ENCODE results near the gene ADGRB2. TPM values are rescaled to one million over a fixed set of nuclear protein-coding genes. Genes with fewer than 3 reads are reported as not detected.

The ADGRB2 gene
- total RNA-seq, 4 donors from 2014 or later = 1.4 to 6.0 (median 2.5) TPM

DNA sequence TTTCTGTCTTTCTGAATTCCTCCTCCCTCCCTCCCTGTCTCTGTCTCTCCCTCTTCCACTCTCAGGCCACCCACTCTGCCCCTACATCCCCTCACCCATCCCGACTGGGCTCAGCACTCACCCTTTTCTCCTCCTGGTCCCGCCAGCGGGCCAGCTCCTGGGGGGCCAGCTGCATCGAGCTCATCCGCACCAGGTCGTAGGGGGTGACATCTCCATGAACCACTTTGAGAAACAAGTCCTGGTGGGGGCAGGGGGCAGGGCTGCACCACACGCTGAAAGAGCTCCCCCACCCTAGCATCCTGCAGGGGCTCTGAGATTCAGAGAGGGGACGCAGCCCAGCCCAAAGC is 33.9 kb upstream of the ADGRB2 start:
- Histone ChIP-seq H3K9me3 (no peaks in the 10 kb centered on the region), H3K27ac (no peak overlapping the region), H3K36me3 (no peaks in the 10 kb centered on the region), H3K4me1 (peaks cover 7% of the 10 kb centered on the region), H3K27me3 (peaks cover 11% of the 10 kb centered on the region), H3K4me3 (no peak overlapping the region)
- 68% methylated on average over 7 of the region's 8 CpGs for WGBS
- DNase-seq (ENCODE audit: low spot score in 2 of 2) = peak in 1 of 2 donors; percentile 68
- TF ChIP-seq EP300 (IDR thresholded peaks at IDR 0.05) (no peak), POLR2AphosphoS5 (IDR thresholded peaks at IDR 0.05) (no peak), CTCF (IDR thresholded peaks at IDR 0.05) (no peak), POLR2A (IDR thresholded peaks at IDR 0.05) (no peak)

DNA sequence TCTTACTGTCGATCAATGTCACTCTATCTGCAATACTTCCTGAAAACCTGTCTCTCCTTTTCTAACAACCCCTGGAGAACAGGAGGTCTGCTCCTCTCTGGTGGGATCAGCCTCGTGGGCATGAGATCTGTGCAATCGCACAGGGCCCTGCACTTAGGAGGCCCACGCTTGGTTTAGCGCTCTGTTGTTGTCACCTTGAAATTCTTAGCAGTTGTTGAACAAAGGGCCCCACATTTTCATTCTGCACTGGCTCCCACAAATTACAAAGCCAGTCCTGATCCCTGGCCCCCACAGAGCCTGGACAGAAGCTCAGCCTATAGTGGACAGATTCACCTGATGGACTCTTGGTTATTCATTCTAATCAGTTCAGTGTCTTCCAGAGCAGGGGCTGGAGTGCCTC is 33.1 kb upstream of the ADGRB2 start:
- no peaks in the 10 kb centered on the region for H3K36me3 ChIP-seq
- H3K4me3 ChIP-seq = no peak overlapping the region
- peaks cover 7% of the 10 kb centered on the region for H3K4me1 ChIP-seq
- WGBS = 89% methylated on average over 5 of the region's 5 CpGs
- H3K27me3 ChIP-seq = peaks cover 11% of the 10 kb centered on the region
- DNase-seq (ENCODE audit: low spot score in 2 of 2) = peak; percentile 13 to 20
- H3K9me3 ChIP-seq = no peaks in the 10 kb centered on the region
- TF ChIP-seq CTCF (IDR thresholded peaks at IDR 0.05) = no peak
- no peak for TF ChIP-seq POLR2AphosphoS5 (IDR thresholded peaks at IDR 0.05)
- TF ChIP-seq POLR2A (IDR thresholded peaks at IDR 0.05) = no peak
- no peak for TF ChIP-seq EP300 (IDR thresholded peaks at IDR 0.05)
- H3K27ac ChIP-seq = no peak overlapping the region

DNA sequence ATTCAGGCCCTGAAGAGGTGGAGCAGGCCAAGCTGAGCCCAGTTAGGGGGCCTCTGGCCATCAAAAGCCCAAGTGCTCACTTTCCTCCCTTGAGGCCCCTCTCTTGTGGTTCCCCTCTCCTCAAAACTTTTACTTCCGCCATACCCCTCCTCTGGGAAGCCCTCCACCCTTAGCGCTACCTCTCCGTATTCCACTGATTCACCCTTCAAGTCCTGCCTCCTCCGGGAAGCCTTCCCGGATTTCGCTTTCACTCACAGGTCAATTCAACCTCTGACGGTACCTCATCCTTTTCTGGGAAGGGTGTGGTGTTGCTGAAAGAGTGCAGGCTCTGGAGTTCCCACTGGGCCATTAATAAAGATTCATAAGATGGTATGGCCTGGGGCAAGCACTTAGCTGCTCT is 32.6 kb upstream of the ADGRB2 start:
- Histone ChIP-seq H3K27ac (no peak overlapping the region), H3K9me3 (no peaks in the 10 kb centered on the region), H3K4me3 (no peak overlapping the region), H3K27me3 (peaks cover 11% of the 10 kb centered on the region), H3K36me3 (no peaks in the 10 kb centered on the region), H3K4me1 (peaks cover 7% of the 10 kb centered on the region)
- DNase-seq (ENCODE audit: low spot score in 2 of 2) = peak; percentile 20 to 42
- 91% methylated on average over 7 of the region's 7 CpGs for WGBS
- TF ChIP-seq EP300 (IDR thresholded peaks at IDR 0.05) (no peak), CTCF (IDR thresholded peaks at IDR 0.05) (no peak), POLR2AphosphoS5 (IDR thresholded peaks at IDR 0.05) (no peak), POLR2A (IDR thresholded peaks at IDR 0.05) (no peak)

GRCh38 chr1:31795801-31796621 is 31.9 kb upstream of the ADGRB2 start:
- 68% methylated on average over 12 of the region's 13 CpGs for WGBS
- peak; percentile 40 to 48 for DNase-seq (ENCODE audit: low spot score in 2 of 2)
- Histone ChIP-seq H3K4me3 (no peak overlapping the region), H3K27me3 (peaks cover 11% of the 10 kb centered on the region), H3K9me3 (no peaks in the 10 kb centered on the region), H3K27ac (no peak overlapping the region), H3K4me1 (peaks cover 7% of the 10 kb centered on the region), H3K36me3 (no peaks in the 10 kb centered on the region)
- TF ChIP-seq POLR2AphosphoS5 (IDR thresholded peaks at IDR 0.05) = no peak
- TF ChIP-seq POLR2A (IDR thresholded peaks at IDR 0.05) = no peak
- TF ChIP-seq EP300 (IDR thresholded peaks at IDR 0.05) = no peak
- no peak for TF ChIP-seq CTCF (IDR thresholded peaks at IDR 0.05)

DNA sequence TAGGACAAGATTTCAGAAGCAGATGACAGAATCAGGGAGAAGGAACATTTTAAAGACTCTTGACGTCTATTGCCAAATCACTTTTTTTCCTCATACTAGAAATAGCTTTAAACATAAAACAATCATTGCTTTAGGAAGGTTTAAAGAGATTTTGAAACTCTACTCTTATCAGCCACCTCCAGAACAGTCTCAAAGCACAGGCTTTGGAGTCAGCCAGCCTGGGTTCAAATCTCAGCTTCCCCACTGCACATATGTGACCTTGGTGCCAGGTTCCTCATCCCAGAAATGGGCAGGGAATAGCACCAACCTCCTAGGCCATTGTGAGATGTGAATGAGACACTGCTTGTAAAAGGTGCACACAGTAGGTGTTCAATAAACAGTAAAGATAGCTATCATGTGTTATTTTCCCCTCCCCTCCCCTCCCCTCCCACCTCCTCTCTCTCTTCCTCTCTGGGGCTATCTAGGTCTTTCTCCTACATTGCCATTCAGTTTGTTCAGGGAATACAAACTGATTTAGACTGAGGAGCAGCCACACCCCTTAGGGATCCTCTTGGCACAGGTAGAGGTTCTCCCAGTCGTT is 31.0 kb upstream of the ADGRB2 start:
- H3K4me1 ChIP-seq = peaks cover 7% of the 10 kb centered on the region
- no peak overlapping the region for H3K4me3 ChIP-seq
- WGBS = 56% methylated on average over 2 of the region's 2 CpGs
- H3K27me3 ChIP-seq = peaks cover 11% of the 10 kb centered on the region
- no peaks in the 10 kb centered on the region for H3K9me3 ChIP-seq
- no peak for TF ChIP-seq POLR2AphosphoS5 (IDR thresholded peaks at IDR 0.05)
- no peak for TF ChIP-seq POLR2A (IDR thresholded peaks at IDR 0.05)
- TF ChIP-seq EP300 (IDR thresholded peaks at IDR 0.05) = no peak
- no peak for TF ChIP-seq CTCF (IDR thresholded peaks at IDR 0.05)
- H3K27ac ChIP-seq = no peak overlapping the region
- peak in 1 of 2 donors; percentile 11 for DNase-seq (ENCODE audit: low spot score in 2 of 2)
- H3K36me3 ChIP-seq = no peaks in the 10 kb centered on the region

Measured in suprapubic skin (tissue), 4 donors.